AG09309 (cell line): Measurements from ENCODE around the gene TSEN34.
"Not testable (repeated sequence)": the region's sequence is repeated elsewhere in the genome, so short reads cannot be mapped to it uniquely, and the experiment has no call there.

Experiments used
- DNase-seq: peaks from one replicate; pipeline ENCODE4 v3.0.0-alpha.2; 2010; ENCODE audit warnings: low read depth
- H3K4me3 ChIP-seq: 2 replicates; pipeline ENCODE4 v1.5.1; 2011; ENCODE audit warnings: mild to moderate bottlenecking, low read depth, low read length, moderate library complexity; ENCODE audit not compliant: control insufficient read depth
- TF ChIP-seq, protein P1 (sequence below): IDR thresholded peaks from 2 replicates; pipeline ENCODE4 v1.5.1; 2011; ENCODE audit warnings: mild to moderate bottlenecking, low read depth, low read length, inconsistent platforms; ENCODE audit not compliant: insufficient read depth, control insufficient read depth; ENCODE audit errors: missing control alignments

Gene TSEN34

GRCh38 chr19:54188215-54188871, 2.8 kb upstream of the TSEN34 start:
- peak overlapping the region; percentile 85 for H3K4me3 ChIP-seq
- TF ChIP-seq, protein P1, sequence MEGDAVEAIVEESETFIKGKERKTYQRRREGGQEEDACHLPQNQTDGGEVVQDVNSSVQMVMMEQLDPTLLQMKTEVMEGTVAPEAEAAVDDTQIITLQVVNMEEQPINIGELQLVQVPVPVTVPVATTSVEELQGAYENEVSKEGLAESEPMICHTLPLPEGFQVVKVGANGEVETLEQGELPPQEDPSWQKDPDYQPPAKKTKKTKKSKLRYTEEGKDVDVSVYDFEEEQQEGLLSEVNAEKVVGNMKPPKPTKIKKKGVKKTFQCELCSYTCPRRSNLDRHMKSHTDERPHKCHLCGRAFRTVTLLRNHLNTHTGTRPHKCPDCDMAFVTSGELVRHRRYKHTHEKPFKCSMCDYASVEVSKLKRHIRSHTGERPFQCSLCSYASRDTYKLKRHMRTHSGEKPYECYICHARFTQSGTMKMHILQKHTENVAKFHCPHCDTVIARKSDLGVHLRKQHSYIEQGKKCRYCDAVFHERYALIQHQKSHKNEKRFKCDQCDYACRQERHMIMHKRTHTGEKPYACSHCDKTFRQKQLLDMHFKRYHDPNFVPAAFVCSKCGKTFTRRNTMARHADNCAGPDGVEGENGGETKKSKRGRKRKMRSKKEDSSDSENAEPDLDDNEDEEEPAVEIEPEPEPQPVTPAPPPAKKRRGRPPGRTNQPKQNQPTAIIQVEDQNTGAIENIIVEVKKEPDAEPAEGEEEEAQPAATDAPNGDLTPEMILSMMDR, result no peak
- no peak for DNase-seq

DNA sequence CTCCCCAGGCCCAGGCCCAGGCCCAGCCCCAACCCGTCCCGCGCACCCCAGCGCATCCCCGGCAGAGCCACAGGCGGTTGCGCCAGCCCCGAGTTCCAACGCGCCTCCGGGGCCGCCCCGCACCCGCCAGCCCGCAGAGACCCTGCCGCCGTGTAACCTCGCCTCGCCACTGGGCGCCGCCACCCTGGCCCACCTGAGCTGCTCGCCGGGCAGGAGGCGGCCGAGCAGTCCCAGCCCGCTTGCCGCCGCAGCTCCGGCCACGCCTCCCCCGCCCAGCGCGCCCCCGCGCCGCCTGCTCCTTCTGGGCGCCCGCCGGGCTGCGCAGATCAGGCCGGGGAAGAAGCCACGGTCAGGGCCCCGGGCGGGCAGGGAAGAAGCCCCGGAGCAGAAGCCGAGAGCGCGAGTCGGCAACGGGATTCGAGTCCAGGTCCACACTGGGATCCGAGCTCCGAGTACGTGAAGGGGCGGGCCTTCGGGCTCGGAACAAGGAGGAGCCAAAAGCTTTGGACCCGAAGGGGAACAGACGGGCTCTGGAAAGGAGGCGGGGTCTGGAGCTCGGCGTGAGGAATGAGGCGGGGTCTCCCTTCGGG, 1.9 kb upstream of the TSEN34 start, which contains the start of gene MBOAT7:
Gene MBOAT7, minus strand, starts transcription at position 436 of the 590 bp plus-strand sequence. CDS start 1,072 bp downstream, outside the sequence.
- DNase-seq, result no peak
- H3K4me3 ChIP-seq, result peak within 1 kb of the TSS; percentile 85
- TF ChIP-seq, protein P1, result no peak

DNA sequence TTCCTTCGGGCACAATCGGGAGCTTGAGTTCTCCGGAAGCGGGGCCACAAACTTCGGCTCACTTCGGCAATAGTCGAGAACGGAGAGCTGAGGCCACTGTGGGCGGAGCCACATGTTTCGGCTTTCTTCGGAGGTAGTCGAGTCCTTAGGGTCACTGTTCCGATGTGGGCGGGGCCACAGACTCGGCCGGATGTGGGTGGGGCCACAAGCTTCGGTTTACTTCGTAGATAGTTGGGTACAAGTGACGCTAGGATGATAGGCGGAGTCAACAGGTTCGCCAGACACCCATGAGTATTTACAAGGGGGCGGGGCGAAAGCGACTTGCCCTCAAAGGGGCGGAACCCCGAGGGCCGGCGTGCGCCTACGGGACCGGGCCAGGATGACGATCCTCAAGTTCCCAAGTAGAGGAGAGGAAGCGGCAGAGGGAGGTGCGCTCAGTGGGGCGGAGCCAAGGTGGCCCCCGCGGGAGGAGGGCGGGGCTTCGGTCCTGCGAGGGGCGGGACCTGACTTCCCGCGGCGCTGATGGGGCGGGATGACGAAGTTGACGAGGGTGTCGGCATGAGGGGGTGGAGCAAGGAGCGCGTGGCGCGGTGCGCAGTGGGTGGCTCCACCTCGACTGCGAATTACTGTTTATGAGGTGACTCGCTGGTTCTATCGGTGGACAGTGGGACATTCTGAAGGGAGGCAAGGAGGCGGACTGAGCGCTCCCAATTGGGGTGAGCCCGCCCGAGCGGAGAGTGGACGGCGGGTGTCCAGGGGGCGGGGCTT, 1.2 kb upstream of the TSEN34 start:
- peak; percentile 100 for DNase-seq
- peak overlapping the region; percentile 85 for H3K4me3 ChIP-seq
- TF ChIP-seq, protein P1, result no peak

GRCh38 chr19:54190503-54191010, 551 bp upstream of the TSEN34 start:
- H3K4me3 ChIP-seq, result peak overlapping the region; percentile 76
- DNase-seq, result peak; percentile 97
- TF ChIP-seq, protein P1, result no peak

GRCh38 chr19:54191811-54192453, 824 bp downstream of the TSEN34 start:
- H3K4me3 ChIP-seq, result peak overlapping the region; percentile 76
- DNase-seq, result no peak
- TF ChIP-seq, protein P1, result no peak

DNA sequence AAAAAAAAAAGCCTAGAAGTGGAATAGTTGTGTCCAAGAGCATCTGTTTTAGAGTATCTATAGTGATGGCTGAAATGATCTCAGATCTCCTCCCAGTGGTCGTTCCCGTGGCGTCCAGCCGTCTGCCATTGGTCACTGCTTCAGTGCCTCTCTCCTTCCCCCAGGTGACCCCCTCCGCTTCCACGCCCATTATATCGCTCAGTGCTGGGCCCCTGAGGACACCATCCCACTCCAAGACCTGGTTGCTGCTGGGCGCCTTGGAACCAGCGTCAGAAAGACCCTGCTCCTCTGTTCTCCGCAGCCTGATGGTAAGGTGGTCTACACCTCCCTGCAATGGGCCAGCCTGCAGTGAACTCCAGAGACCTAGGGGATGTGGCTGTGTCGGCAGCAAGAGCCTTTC, 1.9 kb downstream of the TSEN34 start:
- H3K4me3 ChIP-seq, result no peak overlapping the region
- no peak for DNase-seq
- TF ChIP-seq, protein P1, result no peak

DNA sequence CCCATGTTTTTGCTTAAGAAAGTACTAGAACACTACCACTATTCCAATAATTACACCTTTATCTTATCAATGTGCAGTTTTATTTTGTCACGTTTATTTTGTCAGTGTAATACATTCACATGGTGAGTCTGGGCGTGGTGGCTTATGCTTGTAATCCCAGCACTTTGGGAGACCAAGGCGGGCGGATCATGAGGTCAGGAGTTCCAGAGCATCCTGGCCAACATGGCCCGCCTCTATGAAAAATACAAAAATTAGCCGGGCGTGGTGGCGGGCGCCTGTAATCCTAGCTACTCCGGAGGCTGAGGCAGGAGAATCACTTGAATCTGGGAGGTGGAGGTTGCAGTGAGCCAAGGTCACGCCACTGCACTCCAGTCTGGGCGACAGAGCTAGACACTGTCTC, 3.4 kb downstream of the TSEN34 start:
- DNase-seq, result not testable (repeated sequence)

More for the DNA sequence above, 3.4 kb downstream of the TSEN34 start:
- not testable (repeated sequence) for H3K4me3 ChIP-seq
